ENCODE results near the gene ASPRV1. TPM values are rescaled to one million over a fixed set of nuclear protein-coding genes. Genes with fewer than 3 reads are reported as not detected.
"Not testable (repeated sequence)": the region's sequence is repeated elsewhere in the genome, so short reads cannot be mapped to it uniquely, and the experiment has no call there.

Gene ASPRV1
- total RNA-seq, 1 donor from 2014 or later, result 1.1 TPM

DNA sequence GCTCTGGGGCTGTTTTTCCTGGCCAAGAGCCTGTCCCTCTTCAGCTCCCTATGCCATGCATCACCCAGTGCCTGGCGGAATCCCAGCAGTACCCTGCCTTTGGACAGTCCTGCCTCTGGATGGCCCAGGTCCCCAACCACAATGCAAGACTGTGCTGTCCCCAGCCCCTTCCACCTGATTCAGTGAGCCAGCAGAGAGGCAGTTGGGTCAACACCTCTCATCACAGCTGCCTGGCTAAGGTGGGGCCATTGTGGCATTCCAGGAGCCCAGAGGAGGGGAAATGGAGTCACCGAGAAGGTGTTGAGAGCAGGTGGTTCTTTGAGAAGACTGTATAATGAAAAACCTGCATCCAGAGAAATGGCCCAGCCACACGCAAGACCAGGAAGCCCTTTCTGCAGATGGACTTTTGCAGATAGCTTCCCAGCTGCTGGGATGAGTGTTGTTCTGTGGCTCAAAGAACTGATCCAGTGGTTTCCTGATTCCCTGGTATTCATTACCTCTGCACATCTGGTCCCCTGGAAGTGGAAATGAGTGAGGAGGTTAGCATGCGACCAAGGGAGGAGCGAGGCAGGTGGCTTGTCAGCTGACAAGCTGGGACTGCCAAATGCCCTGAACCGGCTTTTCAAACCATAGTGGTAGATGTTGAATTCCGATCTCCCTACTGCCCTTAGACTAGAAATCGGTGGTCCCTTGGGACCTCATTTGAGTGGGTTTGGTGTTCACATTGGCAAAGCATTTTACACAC, 1.7 kb upstream of the ASPRV1 start:
- DNase-seq (ENCODE audit: low spot score), result no peak

DNA sequence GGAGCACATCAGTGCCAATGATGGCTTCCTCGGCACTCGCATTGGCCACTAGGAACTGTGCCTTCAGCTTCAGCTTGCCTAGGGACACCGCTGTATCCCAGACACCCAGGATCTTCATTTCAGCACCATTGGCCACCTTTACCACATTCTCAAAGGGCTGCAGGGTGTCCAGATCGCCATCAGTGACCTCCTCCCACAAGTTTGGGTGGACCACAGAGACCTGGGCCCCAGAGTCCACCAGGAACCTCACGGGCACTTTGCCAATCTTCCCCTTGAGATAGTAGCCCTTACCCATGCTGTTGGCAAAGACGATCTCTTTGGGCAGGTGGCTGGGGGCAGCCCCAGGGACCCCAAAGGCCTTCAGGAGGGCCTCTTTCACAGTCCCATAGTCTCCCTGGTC, 610 bp downstream of the ASPRV1 start:
- no peak for DNase-seq (ENCODE audit: low spot score)

GRCh38 chr2:69959425-69959824, 2.0 kb downstream of the ASPRV1 start:
- no peak for DNase-seq (ENCODE audit: low spot score)

DNA sequence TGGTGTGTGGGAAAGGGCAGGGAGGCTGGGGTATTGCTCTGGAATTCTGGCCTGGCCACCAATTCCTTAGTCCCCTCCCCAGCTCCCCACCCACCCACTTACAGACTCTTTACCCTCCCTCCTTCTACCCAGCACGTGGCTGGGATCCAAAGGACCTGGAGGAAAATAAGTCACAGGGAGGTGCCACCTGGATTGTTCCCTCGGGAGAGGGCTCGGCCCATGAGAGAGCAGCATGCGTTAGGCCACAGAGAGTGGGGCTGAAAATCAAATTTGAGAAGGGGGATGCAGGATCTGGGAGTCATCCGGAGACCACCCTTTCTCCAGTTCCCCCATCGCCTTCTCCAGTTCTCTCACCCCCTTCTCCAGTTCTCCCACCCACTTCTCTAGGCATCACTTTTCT, 3.0 kb downstream of the ASPRV1 start:
- DNase-seq (ENCODE audit: low spot score), result no peak

GRCh38 chr2:69957965-69958364, 3.5 kb downstream of the ASPRV1 start:
- DNase-seq (ENCODE audit: low spot score), result no peak

GRCh38 chr2:69956475-69956979, 4.9 kb downstream of the ASPRV1 start:
- no peak for DNase-seq (ENCODE audit: low spot score)

DNA sequence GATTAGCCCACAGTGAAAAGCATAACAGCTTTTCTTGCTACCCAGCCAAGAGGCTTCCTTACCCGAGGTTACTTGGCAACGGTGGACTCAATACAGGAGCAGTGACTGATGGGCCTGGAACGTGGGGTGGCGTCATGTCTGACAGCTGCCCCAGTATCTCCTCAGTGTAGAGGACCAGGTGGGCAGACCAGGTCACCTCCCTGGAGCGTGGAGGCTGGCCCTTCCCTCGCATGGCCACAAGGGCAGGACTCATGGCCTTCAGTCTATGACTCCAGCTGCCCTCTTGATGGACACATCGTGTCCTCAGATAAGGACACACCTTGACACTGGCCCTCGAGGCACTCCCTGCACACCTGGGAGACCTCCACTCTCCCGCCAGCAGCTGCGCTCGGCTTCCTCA, 6.4 kb downstream of the ASPRV1 start:
- DNase-seq (ENCODE audit: low spot score), result no peak

- DNase-seq (ENCODE audit: low spot score), result no peak
Observed at GRCh38 chr2:69954084-69954483, 7.3 kb downstream of the ASPRV1 start.

GRCh38 chr2:69952336-69953115, 8.9 kb downstream of the ASPRV1 start:
- no peak for DNase-seq (ENCODE audit: low spot score)

- not testable (repeated sequence) for DNase-seq (ENCODE audit: low spot score)
Observed at GRCh38 chr2:69950671-69951070, 10.8 kb downstream of the ASPRV1 start.

DNA sequence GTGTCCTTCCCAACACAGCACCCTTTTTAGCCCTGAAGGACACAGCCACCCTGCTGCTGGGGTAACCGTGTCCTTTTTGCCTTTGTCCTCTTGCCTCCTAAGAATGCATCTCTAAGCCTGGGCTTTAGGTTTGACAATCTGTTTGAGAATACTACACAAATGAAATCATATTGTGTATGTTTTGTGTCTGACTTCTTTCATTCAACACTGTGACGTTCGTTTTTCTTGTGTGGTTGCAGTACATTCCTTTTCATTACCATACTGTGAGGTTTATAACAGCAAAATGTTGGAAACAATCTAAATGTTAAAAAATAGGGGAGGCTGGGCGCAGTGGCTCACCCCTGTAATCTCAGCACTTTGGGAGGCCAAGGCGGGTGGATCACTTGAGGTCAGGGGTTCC, 11.2 kb downstream of the ASPRV1 start:
- no peak for DNase-seq (ENCODE audit: low spot score)

GRCh38 chr2:69948963-69949645, 12.3 kb downstream of the ASPRV1 start:
- no peak for DNase-seq (ENCODE audit: low spot score)

DNA sequence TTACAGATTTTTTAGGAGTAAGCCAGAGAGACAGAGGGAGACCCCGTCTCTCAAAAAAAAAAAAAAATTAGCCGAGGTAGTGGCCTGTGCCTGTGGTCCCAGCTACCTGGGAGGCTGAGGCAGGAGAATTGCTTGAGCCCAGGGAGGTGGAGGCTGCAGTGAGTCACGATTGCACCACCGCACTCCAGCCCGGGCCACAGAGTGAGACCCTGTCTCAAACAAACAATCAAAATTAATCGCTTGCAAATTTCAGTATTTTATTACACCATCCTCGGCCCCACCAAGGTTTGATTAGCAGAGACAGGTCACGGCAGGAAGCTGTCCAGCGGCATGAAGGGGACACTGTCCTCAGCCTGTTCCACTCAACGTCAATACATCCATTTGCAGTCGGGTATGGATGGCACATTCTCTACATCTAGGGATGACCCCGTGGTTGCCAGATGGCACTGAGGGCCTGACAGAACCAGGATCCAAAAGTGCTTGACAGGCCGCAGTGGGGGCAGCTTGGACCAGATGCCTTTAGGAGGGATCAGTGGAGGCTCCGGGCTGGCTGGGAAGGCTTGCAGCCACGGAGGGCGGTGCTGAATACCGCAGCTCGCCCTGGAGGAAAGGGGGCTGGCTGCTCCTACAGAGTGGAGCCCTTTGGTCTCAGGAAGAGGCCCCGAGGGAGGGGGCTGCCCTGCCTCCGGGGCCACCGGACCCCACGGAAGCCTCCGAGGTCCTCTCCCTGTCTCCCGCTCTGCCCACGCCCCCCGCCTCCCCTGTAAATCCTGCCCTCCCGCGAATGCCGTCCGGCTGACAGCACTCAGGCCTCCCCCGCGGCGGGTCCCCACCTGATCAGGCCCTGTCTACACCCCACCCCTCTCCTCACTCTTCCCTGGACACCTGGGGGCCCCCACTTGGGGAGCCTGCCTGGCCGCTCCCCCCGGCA, 13.1 kb downstream of the ASPRV1 start:
- no peak for DNase-seq (ENCODE audit: low spot score)

DNA sequence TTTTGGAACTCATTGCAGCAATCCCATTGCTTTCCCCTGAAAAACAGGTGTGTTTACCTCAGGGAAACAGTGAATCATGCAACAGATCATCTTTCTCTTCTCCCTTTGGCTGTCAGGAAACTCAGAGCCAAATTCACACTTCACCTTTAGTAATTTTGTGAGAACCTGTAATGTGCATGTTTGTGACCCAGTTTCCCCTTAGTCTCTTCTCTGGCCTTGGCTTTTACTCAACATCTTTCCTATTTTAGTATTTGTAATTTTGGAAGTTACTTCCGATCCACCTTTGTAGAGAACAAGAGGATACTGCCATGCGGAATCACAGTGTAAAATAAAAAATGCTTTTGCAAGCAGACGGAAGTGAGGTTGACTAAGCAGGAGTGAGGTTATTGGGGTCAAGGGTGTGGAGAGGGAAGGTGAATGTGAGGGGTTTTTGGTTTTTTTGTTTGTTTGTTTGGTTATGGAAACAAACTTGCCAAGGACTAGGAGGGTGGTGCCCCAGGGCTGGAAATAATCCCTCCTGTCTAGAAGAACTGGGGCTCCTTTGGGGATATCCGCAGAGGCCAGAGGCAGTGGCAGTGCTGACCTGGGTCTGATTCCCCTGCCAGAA, 14.0 kb downstream of the ASPRV1 start:
- no peak for DNase-seq (ENCODE audit: low spot score)

DNA sequence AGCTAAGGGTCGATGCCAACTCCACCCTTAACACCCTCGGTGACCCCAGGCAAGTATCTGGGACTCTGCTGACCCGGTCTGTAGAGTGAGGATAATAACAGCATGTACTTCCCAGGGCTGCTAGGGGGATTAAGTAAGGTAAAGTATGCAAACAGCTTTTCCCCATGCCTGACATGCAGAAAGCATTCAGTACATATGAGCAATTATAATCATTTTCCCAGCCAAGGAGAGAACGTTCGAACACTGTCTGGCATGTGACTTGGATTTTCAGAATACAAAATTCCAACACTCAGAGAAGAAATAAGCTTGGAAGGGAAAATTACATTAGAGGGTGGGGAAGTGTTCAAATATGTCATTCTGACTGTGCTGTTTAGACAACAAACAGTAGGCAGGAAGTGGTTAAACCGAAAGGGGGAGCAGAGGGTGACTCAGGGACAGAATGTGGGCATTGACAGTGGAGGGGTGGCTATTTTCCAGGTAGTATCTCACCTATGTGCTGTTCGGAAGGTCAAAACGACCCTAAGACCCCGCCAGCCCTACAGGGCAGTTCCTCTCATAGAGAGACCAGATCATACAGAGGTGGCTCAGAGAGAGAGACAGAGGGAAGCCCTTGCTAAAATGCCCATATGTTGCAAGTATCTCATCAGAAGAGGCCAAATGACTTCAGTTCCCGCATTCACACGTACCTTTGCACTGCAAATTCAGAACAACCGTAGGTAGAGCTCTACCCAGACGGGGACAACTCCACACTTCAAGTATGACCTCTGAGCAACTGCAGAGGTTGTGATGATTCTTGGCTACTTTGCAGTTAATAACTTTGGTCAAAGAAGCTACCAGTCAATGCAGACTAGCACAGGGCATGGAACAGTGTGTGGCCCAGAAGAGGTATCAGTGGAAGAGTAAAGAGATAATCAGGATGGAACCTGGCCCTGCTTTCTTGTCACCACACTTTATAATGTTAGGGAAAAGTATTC, 14.8 kb downstream of the ASPRV1 start:
- DNase-seq (ENCODE audit: low spot score), result no peak

- DNase-seq (ENCODE audit: low spot score), result no peak
Observed at GRCh38 chr2:69945941-69946340, 15.5 kb downstream of the ASPRV1 start.

DNA sequence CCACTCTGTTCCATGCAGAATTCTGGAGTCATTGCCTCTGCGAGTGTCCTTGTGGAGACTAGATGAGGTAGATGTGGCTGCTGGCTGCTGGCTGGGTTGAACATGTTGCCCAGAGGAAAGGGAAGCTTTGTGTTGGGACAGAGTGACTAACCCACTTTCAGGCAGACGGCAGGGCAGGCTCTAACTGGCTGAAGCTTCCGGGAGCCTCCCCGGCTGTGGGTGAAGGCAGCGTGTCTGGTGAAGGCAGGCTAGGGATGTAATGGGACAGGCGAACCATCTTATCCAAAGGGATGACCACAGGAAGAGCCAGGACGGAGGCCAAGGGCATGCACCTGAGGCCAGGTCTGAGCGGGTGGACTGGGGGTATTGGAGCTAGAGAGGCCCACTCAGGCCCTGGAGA, 16.0 kb downstream of the ASPRV1 start:
- no peak for DNase-seq (ENCODE audit: low spot score)

GRCh38 chr2:69944756-69945155, 16.7 kb downstream of the ASPRV1 start:
- no peak for DNase-seq (ENCODE audit: low spot score)

- DNase-seq (ENCODE audit: low spot score), result no peak
Observed at GRCh38 chr2:69943843-69944525, 17.4 kb downstream of the ASPRV1 start.
